Common myeloid progenitor, CD34-positive (primary cell): ENCODE results near the gene BRINP3.

Experiments used
- CTCF ChIA-PET: fragments of 350-600 bp; sonication (Branson Sonifier 250); formaldehyde crosslinking; loops from one replicate; lab custom pipeline; 2021; ENCODE audit warnings: antibody characterized with exemption; lab: Charles Lee
- POLR2A ChIA-PET: fragments of 350-600 bp; sonication (Branson Sonifier 250); formaldehyde crosslinking; loops from one replicate; lab custom pipeline; 2021; ENCODE audit warnings: antibody characterized with exemption; lab: Charles Lee
- DNase-seq, 3 donors: peaks; one replicate each; pipeline versions ENCODE4 v3.0.0 to v3.0.0-alpha.2; 2013
- H3K27ac ChIP-seq, 2 experiments: 1 replicate in 1 of 2; 2 replicates in 1 of 2; pipeline ENCODE4 v1.7.0; 2013; ENCODE audit warnings: inconsistent platforms in 2 of 2, low read length in 2 of 2, mild to moderate bottlenecking in 2 of 2, low read depth in 1 of 2, moderate library complexity in 1 of 2; ENCODE audit not compliant: severe bottlenecking in 2 of 2, insufficient read depth in 1 of 2, poor library complexity in 1 of 2
- H3K27me3 ChIP-seq, 5 experiments: replicated peaks in 2 of 5; 1 replicate in 3 of 5; 2 replicates in 2 of 5; pipeline versions ENCODE4 v1.6.1 to v1.7.0; 2013; ENCODE audit warnings: low read length in 4 of 5, mild to moderate bottlenecking in 2 of 5, moderate library complexity in 2 of 5, inconsistent platforms in 1 of 5; ENCODE audit not compliant: insufficient read depth in 5 of 5, control insufficient read depth in 4 of 5
- H3K36me3 ChIP-seq, 4 experiments: 1 replicate in 2 of 4; 2 replicates in 2 of 4; pipeline versions ENCODE4 v1.6.1 to v1.7.0; 2013; ENCODE audit warnings: low read length in 3 of 4, control low read depth in 1 of 4, mild to moderate bottlenecking in 1 of 4; ENCODE audit not compliant: control insufficient read depth in 4 of 4, insufficient read depth in 4 of 4
- H3K4me1 ChIP-seq, 4 experiments: 1 replicate in 3 of 4; 2 replicates in 1 of 4; pipeline versions ENCODE4 v1.6.1 to v1.7.1; 2013; ENCODE audit warnings: low read length in 3 of 4, mild to moderate bottlenecking in 3 of 4, control low read depth in 1 of 4, inconsistent platforms in 1 of 4, moderate library complexity in 1 of 4; ENCODE audit not compliant: control insufficient read depth in 4 of 4, insufficient read depth in 4 of 4; ENCODE audit errors: control extremely low read depth in 1 of 4
- H3K4me3 ChIP-seq, 7 experiments: 1 replicate in 4 of 7; 2 replicates in 3 of 7; pipeline versions ENCODE4 v1.5.1 to v1.7.0; 2013; ENCODE audit warnings: mild to moderate bottlenecking in 7 of 7, low read length in 6 of 7, moderate library complexity in 6 of 7, inconsistent platforms in 2 of 7, low read depth in 2 of 7, control low read depth in 1 of 7; ENCODE audit not compliant: insufficient read depth in 4 of 7, control insufficient read depth in 1 of 7; ENCODE audit errors: extremely low read depth in 1 of 7
- H3K9me3 ChIP-seq, 5 experiments: 1 replicate in 4 of 5; 2 replicates in 1 of 5; pipeline versions ENCODE4 v1.6.1 to v1.7.1; 2013; ENCODE audit warnings: low read length in 4 of 5, mild to moderate bottlenecking in 2 of 5, inconsistent platforms in 1 of 5, low read depth in 1 of 5, moderate library complexity in 1 of 5; ENCODE audit not compliant: control insufficient read depth in 4 of 5, insufficient read depth in 2 of 5; ENCODE audit errors: control extremely low read depth in 1 of 5
- WGBS: methylation state at CpG from one replicate; pipeline ENCODE4 v1.1.5; 2013; ENCODE audit not compliant: insufficient coverage; 5-methylcytosine and 5-hydroxymethylcytosine counted together

Gene BRINP3

DNA sequence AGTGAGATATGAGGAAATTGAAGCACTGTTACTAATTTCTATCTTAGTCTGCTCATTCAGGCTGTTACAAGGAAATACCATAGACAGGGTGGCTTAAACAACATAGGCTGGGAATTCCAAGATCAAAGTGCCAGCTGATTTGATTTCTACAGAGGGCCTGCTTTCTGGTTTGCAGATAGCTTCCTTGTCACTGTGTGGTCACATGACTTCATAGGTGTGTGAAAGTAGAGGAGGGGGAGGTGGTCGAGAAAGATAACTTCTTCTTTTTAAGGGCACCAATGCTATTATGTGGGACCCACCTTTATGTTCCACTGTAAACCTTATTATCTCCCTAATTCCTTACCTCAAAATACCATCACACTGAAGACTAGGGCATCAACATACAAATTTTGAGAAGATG is 6.4 kb upstream of the BRINP3 start:
- no CpG with 5 or more reads among the region's 1 CpG for WGBS
- ChIA-PET POLR2A (interaction anchor here (0.5 kb wide), 1 partner anchor 760 kb away, joined by 3 read pairs; no protein-coding TSS in a partner anchor), CTCF (interaction anchor here (0.6 kb wide), 1 partner anchor 16 kb away, joined by 3 read pairs; no protein-coding TSS in a partner anchor)

DNA sequence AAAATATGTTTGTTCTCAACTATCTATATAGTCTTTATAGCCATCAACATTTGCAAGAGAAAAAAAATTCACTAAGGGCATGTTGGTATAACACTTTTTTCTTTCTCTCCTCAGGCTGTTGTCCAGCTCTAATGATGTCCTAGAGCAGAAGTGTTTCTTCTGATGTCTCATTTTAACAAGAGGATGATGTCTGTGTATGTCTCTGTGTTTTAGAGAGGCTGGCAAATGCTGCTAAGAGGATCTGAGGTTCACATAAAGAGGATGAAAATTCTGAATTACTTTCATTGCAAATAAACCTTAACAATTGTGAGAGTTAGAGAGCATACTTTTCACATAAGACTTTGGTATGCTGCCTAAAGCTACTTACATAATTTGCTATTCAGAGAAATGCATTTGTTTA is 2.6 kb upstream of the BRINP3 start:
- no peaks in the 10 kb centered on the region for H3K36me3 ChIP-seq
- H3K4me1 ChIP-seq = peaks cover 0 to 26% (median 16%) of the 10 kb centered on the region in 4 experiments
- POLR2A ChIA-PET = no interaction called here
- H3K27ac ChIP-seq = no peak overlapping the region
- CTCF ChIA-PET = no interaction called here
- no peaks in the 10 kb centered on the region for H3K9me3 ChIP-seq
- H3K4me3 ChIP-seq = no peak overlapping the region
- DNase-seq = no peak
- H3K27me3 ChIP-seq = peaks cover 3 to 52% (median 41%) of the 10 kb centered on the region in 5 experiments

More for the DNA sequence above, 6.4 kb upstream of the BRINP3 start:
- H3K27me3 ChIP-seq = peaks cover 0 to 14% (median 8%) of the 10 kb centered on the region in 5 experiments
- H3K4me1 ChIP-seq = peaks cover 0 to under 1% (median 0%) of the 10 kb centered on the region in 4 experiments
- H3K27ac ChIP-seq = no peak overlapping the region
- DNase-seq = no peak
- no peak overlapping the region for H3K4me3 ChIP-seq
- no peaks in the 10 kb centered on the region for H3K36me3 ChIP-seq
- H3K9me3 ChIP-seq = no peaks in the 10 kb centered on the region

DNA sequence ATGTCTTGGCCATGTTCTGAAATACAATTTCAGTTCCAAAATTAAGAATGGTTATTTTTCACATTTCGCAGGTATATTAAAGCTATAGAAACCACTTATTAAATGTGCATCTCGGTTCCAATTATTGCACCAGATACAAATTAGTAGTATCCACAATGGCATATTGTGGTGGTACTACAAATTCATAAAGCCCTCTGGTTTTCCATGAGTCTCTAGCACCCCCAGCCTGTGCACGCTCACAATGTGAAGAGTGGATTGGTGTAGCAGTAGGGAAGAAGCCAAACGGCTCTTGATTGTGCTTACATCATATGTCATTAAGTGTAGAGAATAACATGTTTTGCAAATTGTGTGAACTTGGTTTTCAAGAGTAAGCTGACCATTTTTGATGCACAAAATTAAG is 1.9 kb upstream of the BRINP3 start:
- Histone ChIP-seq H3K27me3 (peaks cover 9 to 59% (median 48%) of the 10 kb centered on the region in 5 experiments), H3K27ac (no peak overlapping the region), H3K9me3 (no peaks in the 10 kb centered on the region), H3K4me1 (peaks cover 0 to 30% (median 18%) of the 10 kb centered on the region in 4 experiments), H3K36me3 (no peaks in the 10 kb centered on the region), H3K4me3 (no peak overlapping the region)
- DNase-seq = peak in 1 of 3 donors; percentile 3
- 43% methylated on average over 2 of the region's 4 CpGs for WGBS
- CTCF ChIA-PET = no interaction called here
- POLR2A ChIA-PET = no interaction called here

DNA sequence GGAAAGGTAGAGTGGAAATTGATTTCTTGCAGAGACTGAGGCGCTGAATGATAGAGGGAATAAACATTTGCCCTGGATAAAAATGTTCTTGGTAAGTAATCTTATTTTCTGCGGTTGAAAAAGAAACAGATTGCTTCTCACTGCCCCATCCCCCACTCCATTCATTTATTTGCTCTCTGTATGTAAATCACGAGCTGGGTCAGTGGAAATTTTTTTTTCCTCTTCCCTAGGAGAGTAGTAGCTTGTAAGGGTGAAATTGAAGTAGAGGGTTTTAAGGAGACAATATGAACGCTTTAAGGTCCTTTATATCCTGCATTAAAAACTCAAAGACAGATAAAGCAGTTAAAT is 1.4 kb upstream of the BRINP3 start:
- peaks cover 0 to 30% (median 18%) of the 10 kb centered on the region in 4 experiments for H3K4me1 ChIP-seq
- ChIA-PET POLR2A (no interaction called here), CTCF (no interaction called here)
- peak in 2 of 3 donors; percentile 6 to 18 for DNase-seq
- H3K9me3 ChIP-seq = no peaks in the 10 kb centered on the region
- H3K27me3 ChIP-seq = peaks cover 13 to 64% (median 51%) of the 10 kb centered on the region in 5 experiments
- no peak overlapping the region for H3K27ac ChIP-seq
- H3K4me3 ChIP-seq = peak overlapping the region in 3 of 7 experiments; percentile 44 to 66 (median 65)
- H3K36me3 ChIP-seq = no peaks in the 10 kb centered on the region
- no CpG with 5 or more reads among the region's 4 CpGs for WGBS

DNA sequence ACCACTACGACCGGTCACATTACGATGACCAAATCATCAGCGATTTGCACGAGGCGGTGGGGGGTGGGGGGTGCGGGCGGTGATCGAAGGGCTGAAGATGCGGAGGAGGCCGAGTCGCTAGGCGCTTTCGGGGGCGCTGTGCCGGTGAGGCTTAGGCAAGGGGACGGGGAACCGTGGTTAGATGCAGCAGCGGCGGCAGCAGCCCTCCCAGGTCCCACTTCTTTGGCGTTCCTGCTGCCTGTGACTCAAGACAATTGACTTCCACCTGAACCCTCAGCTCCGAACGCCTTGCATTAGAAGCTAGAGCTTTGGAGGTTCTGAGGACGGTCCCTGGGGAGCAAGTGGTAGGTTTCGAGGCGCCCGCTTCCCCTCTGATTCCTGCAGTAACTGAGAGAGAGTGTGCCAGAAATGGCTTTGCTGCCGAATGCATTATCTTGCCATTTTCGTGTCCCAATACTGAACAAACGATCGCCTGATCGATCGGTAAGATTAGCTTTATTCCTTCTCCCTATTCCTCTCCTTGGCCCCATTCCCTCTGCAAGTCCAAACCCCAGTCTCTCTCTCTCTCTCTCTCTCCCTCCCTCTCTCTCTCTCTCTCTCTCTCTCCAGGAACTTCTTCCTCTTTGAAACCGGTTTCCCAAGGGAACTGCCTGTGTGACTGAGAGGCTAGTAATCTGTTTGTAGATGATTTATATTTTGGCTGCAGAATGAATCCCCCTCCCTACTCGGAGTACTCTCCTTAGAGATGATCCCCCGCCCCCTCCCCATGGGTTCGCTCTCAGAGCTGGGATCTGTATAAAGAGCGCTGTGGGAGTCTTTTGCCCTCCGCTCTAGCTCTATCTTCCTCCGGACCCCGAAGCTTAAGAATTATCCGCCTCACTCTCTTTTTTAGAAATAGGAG is 735 bp upstream of the BRINP3 start:
- Histone ChIP-seq H3K4me3 (peak overlapping the region in 5 of 7 experiments; percentile 21 to 66 (median 44)), H3K9me3 (no peaks in the 10 kb centered on the region), H3K4me1 (peaks cover 0 to 30% (median 18%) of the 10 kb centered on the region in 4 experiments), H3K27ac (no peak overlapping the region), H3K36me3 (no peaks in the 10 kb centered on the region), H3K27me3 (peaks cover 13 to 68% (median 51%) of the 10 kb centered on the region in 5 experiments)
- peak in 2 of 3 donors; percentile 46 for DNase-seq
- ChIA-PET POLR2A (no interaction called here), CTCF (no interaction called here)
- WGBS = under 1% methylated on average over 29 of the region's 42 CpGs

DNA sequence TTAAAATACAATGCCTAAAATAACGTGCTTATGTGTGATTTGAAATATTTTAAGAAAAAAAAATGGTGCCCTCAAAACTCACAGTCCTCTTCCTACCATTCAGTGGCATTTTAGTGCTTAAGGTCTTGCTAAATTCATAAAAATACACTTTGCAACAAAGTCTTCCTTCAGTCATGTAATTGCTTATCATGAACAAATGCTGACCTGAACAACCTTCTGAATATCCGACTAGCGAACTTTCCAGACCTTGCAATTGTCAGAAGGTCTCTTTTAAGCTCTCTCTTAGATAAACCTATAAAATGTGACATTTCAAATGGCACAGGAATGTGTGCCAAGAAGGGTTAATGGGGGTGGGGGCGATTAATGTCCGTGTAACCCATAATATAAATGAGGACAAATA is 858 bp downstream of the BRINP3 start:
- ChIA-PET CTCF (no interaction called here), POLR2A (no interaction called here)
- Histone ChIP-seq H3K4me1 (peaks cover 0 to 30% (median 18%) of the 10 kb centered on the region in 4 experiments), H3K36me3 (no peaks in the 10 kb centered on the region), H3K9me3 (no peaks in the 10 kb centered on the region), H3K27me3 (peaks cover 13 to 68% (median 51%) of the 10 kb centered on the region in 5 experiments), H3K27ac (no peak overlapping the region), H3K4me3 (no peak overlapping the region)
- peak in 1 of 3 donors; percentile 1 for DNase-seq
- no CpG with 5 or more reads among the region's 5 CpGs for WGBS

DNA sequence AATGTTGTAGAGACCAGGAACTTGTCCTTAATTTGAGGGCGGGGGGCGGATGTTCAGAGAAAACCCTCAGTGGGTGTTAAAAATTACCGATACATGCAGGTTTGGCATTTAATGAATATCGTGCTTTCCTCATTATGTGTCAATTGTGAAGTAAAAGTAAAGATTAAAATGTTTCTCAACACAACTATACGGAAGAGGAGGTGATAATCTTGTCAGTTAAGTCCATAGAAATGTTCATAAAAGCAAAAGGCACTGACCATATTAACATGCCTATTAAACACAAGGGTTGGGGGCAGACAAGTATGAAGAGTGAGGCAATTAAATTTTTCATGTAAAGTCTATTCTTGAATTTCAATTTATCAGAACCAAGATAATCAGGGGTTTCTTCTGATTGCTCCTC is 1.3 kb downstream of the BRINP3 start:
- ChIA-PET CTCF (no interaction called here), POLR2A (no interaction called here)
- Histone ChIP-seq H3K36me3 (no peaks in the 10 kb centered on the region), H3K27me3 (peaks cover 13 to 68% (median 51%) of the 10 kb centered on the region in 5 experiments), H3K4me1 (peaks cover 0 to 30% (median 18%) of the 10 kb centered on the region in 4 experiments), H3K27ac (no peak overlapping the region), H3K9me3 (no peaks in the 10 kb centered on the region), H3K4me3 (no peak overlapping the region)
- WGBS = 13% methylated on average over 3 of the region's 5 CpGs
- no peak for DNase-seq
